HepG2 (cell line): ENCODE measurements around the gene CDC42EP1. TPM values are rescaled to one million over a fixed set of nuclear protein-coding genes. Genes with fewer than 3 reads are reported as not detected.

Experiments used
- CREB1 ChIP-seq, 2 experiments: fragments of 450-650 bp in 1 of 2; IDR thresholded peaks; 2 replicates each; pipeline ENCODE4 v1.6.1; 2016 to 2017; ENCODE audit warnings: control low read depth in 1 of 2, mild to moderate bottlenecking in 1 of 2, missing compliant biosample characterization in 1 of 2, missing genetic modification characterization in 1 of 2
- EZH2 ChIP-seq: conservative IDR thresholded peaks from 2 replicates; pipeline ENCODE4 v1.6.1; 2012; ENCODE audit warnings: mild to moderate bottlenecking, low read depth, low read length, moderate library complexity
- GATA4 ChIP-seq: sonication (generic); IDR thresholded peaks from 2 replicates; pipeline ENCODE4 v1.6.1; 2016; ENCODE audit warnings: antibody characterized with exemption, low read depth, borderline replicate concordance
- MAFK ChIP-seq, 2 experiments: IDR thresholded peaks in 1 of 2; conservative IDR thresholded peaks in 1 of 2; 2 replicates each; pipeline ENCODE4 v1.6.1; 2011; ENCODE audit warnings: improper control_type of control experiment in 2 of 2, low read length in 2 of 2
- NFKB2 ChIP-seq: sonication (generic); formaldehyde crosslinking; IDR thresholded peaks from 2 replicates; pipeline ENCODE4 v1.4.0; 2020; ENCODE audit warnings: missing genetic modification reagents, borderline replicate concordance
- PHF20 ChIP-seq: sonication (generic); formaldehyde crosslinking; IDR thresholded peaks from 2 replicates; pipeline ENCODE4 v1.5.0; 2020; ENCODE audit warnings: mild to moderate bottlenecking, missing genetic modification reagents
- RAD51 ChIP-seq: fragments of 450-650 bp; IDR thresholded peaks from 2 replicates; pipeline ENCODE4 v1.6.1; 2016; ENCODE audit warnings: borderline replicate concordance
- SIN3B ChIP-seq: fragments of 150-350 bp; IDR thresholded peaks from 2 replicates; pipeline ENCODE4 v1.6.1; 2014; ENCODE audit warnings: low read length
- SOX13 ChIP-seq, 3 experiments: fragments of 450-650 bp in 1 of 3; sonication (generic) in 1 of 3; formaldehyde crosslinking in 1 of 3; IDR thresholded peaks in 2 of 3; conservative IDR thresholded peaks in 1 of 3; 2 replicates each; pipeline versions ENCODE4 v1.5.0 to v1.6.1; 2016 to 2020; ENCODE audit warnings: antibody characterized with exemption in 1 of 3, mild to moderate bottlenecking in 1 of 3, missing compliant biosample characterization in 1 of 3, missing genetic modification reagents in 1 of 3, moderate library complexity in 1 of 3
- SP1 ChIP-seq, 2 experiments: fragments of 450-650 bp in 1 of 2; sonication (generic) in 1 of 2; formaldehyde crosslinking in 1 of 2; IDR thresholded peaks; 2 replicates each; pipeline versions ENCODE4 v1.4.0 to v1.6.1; 2016 to 2020; ENCODE audit warnings: missing genetic modification reagents in 1 of 2
- STAT6 ChIP-seq: sonication (generic); formaldehyde crosslinking; IDR thresholded peaks from 2 replicates; pipeline ENCODE4 v1.4.0; 2020; ENCODE audit warnings: missing genetic modification reagents, mild to moderate bottlenecking, borderline replicate concordance
- TIGD3 ChIP-seq: sonication (generic); formaldehyde crosslinking; IDR thresholded peaks from 2 replicates; pipeline ENCODE4 v1.5.1; 2020; ENCODE audit warnings: mild to moderate bottlenecking, missing genetic modification reagents, borderline replicate concordance
- ZMYM3 ChIP-seq: sonication (generic); formaldehyde crosslinking; IDR thresholded peaks from 2 replicates; pipeline ENCODE4 v1.5.1; 2020; ENCODE audit warnings: mild to moderate bottlenecking, missing genetic modification reagents
- ZNF530 ChIP-seq: sonication (generic); formaldehyde crosslinking; IDR thresholded peaks from 2 replicates; pipeline ENCODE4 v1.5.0; 2020; ENCODE audit warnings: low read depth, mild to moderate bottlenecking, missing genetic modification reagents
- ZNF704 ChIP-seq: sonication (generic); formaldehyde crosslinking; IDR thresholded peaks from 2 replicates; pipeline ENCODE4 v1.8.1; 2023; ENCODE audit warnings: mild to moderate bottlenecking, inconsistent platforms, moderate library complexity, missing genetic modification reagents, borderline replicate concordance
- ZNF720 ChIP-seq: sonication (generic); formaldehyde crosslinking; IDR thresholded peaks from 2 replicates; pipeline ENCODE4 v1.4.0; 2020; ENCODE audit warnings: missing genetic modification reagents
- ZNF747 ChIP-seq: sonication (generic); formaldehyde crosslinking; IDR thresholded peaks from 2 replicates; pipeline ENCODE4 v1.8.1; 2023; ENCODE audit warnings: missing genetic modification reagents, mild to moderate bottlenecking, borderline replicate concordance
- ZNF766 ChIP-seq: sonication (generic); formaldehyde crosslinking; IDR thresholded peaks from 2 replicates; pipeline ENCODE4 v1.5.0; 2020; ENCODE audit warnings: missing genetic modification reagents, borderline replicate concordance
- ZNF841 ChIP-seq: sonication (generic); formaldehyde crosslinking; IDR thresholded peaks from 2 replicates; pipeline ENCODE4 v1.8.1; 2023; ENCODE audit warnings: missing genetic modification reagents, borderline replicate concordance
- polyA plus RNA-seq, 8 experiments: library from polyadenylated mRNA; depleted of rRNA in 3 of 8; stranded (reverse) in 7 of 8; unstranded in 1 of 8; fragments of >200 nt; fragmentation: Illumina TruSeq in 4 of 8; extraction: Trizol in 4 of 8; gene quantifications; 2 replicates each; pipeline versions ENCODE4 v1.2.1 to v1.2.3, GENCODE V29; 2011 to 2016; ENCODE audit warnings: low read depth in 4 of 8, missing spikeins in 1 of 8, mixed read lengths in 1 of 8; ENCODE audit not compliant: insufficient read depth in 1 of 8
- total RNA-seq, 5 experiments: library from RNA; depleted of rRNA; stranded (reverse); fragments of >200 nt; fragmentation: Illumina TruSeq; extraction: Trizol; gene quantifications; 2 replicates each; pipeline ENCODE4 v1.2.3, GENCODE V29; 2016; ENCODE audit warnings: low read depth in 1 of 5

Gene CDC42EP1
- total and polyA plus RNA-seq, 2 of the 13 experiments (the other 11 are each of a cell fraction or from before 2014, with no cell fraction given) = 17.1 to 29.5 TPM

DNA sequence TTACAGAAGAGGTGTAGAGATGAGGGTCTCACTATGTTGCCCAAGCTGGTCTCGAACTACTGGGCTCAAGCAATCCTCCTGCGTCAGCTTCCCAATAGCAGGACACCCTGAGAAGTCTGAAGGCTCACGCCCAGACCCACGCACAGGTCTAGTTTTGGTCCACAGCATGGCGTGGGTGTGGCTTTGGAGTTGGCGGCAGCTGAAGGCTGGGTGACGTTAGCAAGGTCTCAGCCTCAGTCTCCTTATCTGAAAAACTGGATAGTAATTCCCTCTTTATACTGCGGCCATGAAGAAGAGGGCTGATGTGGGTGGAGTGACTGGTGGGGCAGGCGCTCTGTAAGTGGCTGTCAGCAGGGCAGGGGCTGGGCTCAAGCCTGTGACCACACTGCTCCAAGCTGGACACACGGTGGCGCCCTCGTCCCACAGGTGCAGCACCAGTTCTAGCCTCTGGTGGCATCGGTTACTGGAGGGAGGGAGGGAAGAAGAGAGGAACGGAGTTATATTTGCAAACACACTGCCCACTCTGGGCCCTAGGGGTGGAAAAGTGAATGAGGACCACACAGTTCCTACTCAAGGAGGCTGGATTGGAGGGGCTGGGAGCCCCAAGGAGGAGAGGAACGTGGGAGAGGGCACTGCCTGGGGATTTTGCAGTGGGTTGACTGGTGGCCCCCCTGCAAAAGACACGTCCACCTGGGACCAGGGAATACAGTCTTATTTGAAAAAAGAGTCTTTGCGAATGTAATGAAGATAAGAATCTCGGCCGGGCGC is 21.5 kb upstream of the CDC42EP1 start (continued):
- TF ChIP-seq TIGD3 (CRISPR knock-in tag) (no peak), SOX13 (IDR thresholded peaks at IDR 0.05) (no peak), SOX13 (CRISPR knock-in tag; conservative IDR thresholded peaks at IDR 0.05 in 1 of 2, IDR thresholded peaks at IDR 0.05 in 1 of 2) (peak in 1 of 2 experiments; percentile 11; a peak in 1 of 4 replicates), ZNF720 (CRISPR knock-in tag) (no peak), ZNF747 (peak; percentile 55; the same call in 1 of the 2 replicates), GATA4 (no peak), RAD51 (no peak), ZNF841 (CRISPR knock-in tag) (no peak), STAT6 (CRISPR knock-in tag) (no peak), ZMYM3 (CRISPR knock-in tag) (peak; percentile 72; the same call in 1 of the 2 replicates), ZNF530 (CRISPR knock-in tag) (no peak), CREB1 (IDR thresholded peaks at IDR 0.05) (no peak), CREB1 (CRISPR knock-in tag; IDR thresholded peaks at IDR 0.05) (no peak), ZNF766 (CRISPR knock-in tag) (no peak), MAFK (conservative IDR thresholded peaks at IDR 0.05 in 1 of 2, IDR thresholded peaks at IDR 0.05 in 1 of 2; ENCODE audit: low read length in 2 of 2) (no peak), SIN3B (no peak), ZNF704 (0 out of 2 replicates have a peak, but pooled peaks have one; percentile 44), PHF20 (CRISPR knock-in tag) (no peak), EZH2 (no peak), SP1 (IDR thresholded peaks at IDR 0.05) (no peak), SP1 (CRISPR knock-in tag; IDR thresholded peaks at IDR 0.05) (peak; percentile 58; the same call in 1 of the 2 replicates), NFKB2 (CRISPR knock-in tag) (peak; percentile 78; the same call in 1 of the 2 replicates)
